Common myeloid progenitor, CD34-positive (primary cell): Measurements from ENCODE around the gene MCFD2.

Experiments used
- CTCF ChIA-PET: fragments of 350-600 bp; sonication (Branson Sonifier 250); formaldehyde crosslinking; loops from one replicate; lab custom pipeline; 2021; ENCODE audit warnings: antibody characterized with exemption; lab: Charles Lee
- POLR2A ChIA-PET: fragments of 350-600 bp; sonication (Branson Sonifier 250); formaldehyde crosslinking; loops from one replicate; lab custom pipeline; 2021; ENCODE audit warnings: antibody characterized with exemption; lab: Charles Lee
- DNase-seq, 3 donors: peaks; one replicate each; pipeline versions ENCODE4 v3.0.0 to v3.0.0-alpha.2; 2013
- H3K27ac ChIP-seq, 2 experiments: 1 replicate in 1 of 2; 2 replicates in 1 of 2; pipeline ENCODE4 v1.7.0; 2013; ENCODE audit warnings: inconsistent platforms in 2 of 2, low read length in 2 of 2, mild to moderate bottlenecking in 2 of 2, low read depth in 1 of 2, moderate library complexity in 1 of 2; ENCODE audit not compliant: severe bottlenecking in 2 of 2, insufficient read depth in 1 of 2, poor library complexity in 1 of 2
- H3K27me3 ChIP-seq, 5 experiments: replicated peaks in 2 of 5; 1 replicate in 3 of 5; 2 replicates in 2 of 5; pipeline versions ENCODE4 v1.6.1 to v1.7.0; 2013; ENCODE audit warnings: low read length in 4 of 5, mild to moderate bottlenecking in 2 of 5, moderate library complexity in 2 of 5, inconsistent platforms in 1 of 5; ENCODE audit not compliant: insufficient read depth in 5 of 5, control insufficient read depth in 4 of 5
- H3K36me3 ChIP-seq, 4 experiments: 1 replicate in 2 of 4; 2 replicates in 2 of 4; pipeline versions ENCODE4 v1.6.1 to v1.7.0; 2013; ENCODE audit warnings: low read length in 3 of 4, control low read depth in 1 of 4, mild to moderate bottlenecking in 1 of 4; ENCODE audit not compliant: control insufficient read depth in 4 of 4, insufficient read depth in 4 of 4
- H3K4me1 ChIP-seq, 4 experiments: 1 replicate in 3 of 4; 2 replicates in 1 of 4; pipeline versions ENCODE4 v1.6.1 to v1.7.1; 2013; ENCODE audit warnings: low read length in 3 of 4, mild to moderate bottlenecking in 3 of 4, control low read depth in 1 of 4, inconsistent platforms in 1 of 4, moderate library complexity in 1 of 4; ENCODE audit not compliant: control insufficient read depth in 4 of 4, insufficient read depth in 4 of 4; ENCODE audit errors: control extremely low read depth in 1 of 4
- H3K4me3 ChIP-seq, 7 experiments: 1 replicate in 4 of 7; 2 replicates in 3 of 7; pipeline versions ENCODE4 v1.5.1 to v1.7.0; 2013; ENCODE audit warnings: mild to moderate bottlenecking in 7 of 7, low read length in 6 of 7, moderate library complexity in 6 of 7, inconsistent platforms in 2 of 7, low read depth in 2 of 7, control low read depth in 1 of 7; ENCODE audit not compliant: insufficient read depth in 4 of 7, control insufficient read depth in 1 of 7; ENCODE audit errors: extremely low read depth in 1 of 7
- H3K9me3 ChIP-seq, 5 experiments: 1 replicate in 4 of 5; 2 replicates in 1 of 5; pipeline versions ENCODE4 v1.6.1 to v1.7.1; 2013; ENCODE audit warnings: low read length in 4 of 5, mild to moderate bottlenecking in 2 of 5, inconsistent platforms in 1 of 5, low read depth in 1 of 5, moderate library complexity in 1 of 5; ENCODE audit not compliant: control insufficient read depth in 4 of 5, insufficient read depth in 2 of 5; ENCODE audit errors: control extremely low read depth in 1 of 5
- WGBS: methylation state at CpG from one replicate; pipeline ENCODE4 v1.1.5; 2013; ENCODE audit not compliant: insufficient coverage; 5-methylcytosine and 5-hydroxymethylcytosine counted together

Gene MCFD2

DNA sequence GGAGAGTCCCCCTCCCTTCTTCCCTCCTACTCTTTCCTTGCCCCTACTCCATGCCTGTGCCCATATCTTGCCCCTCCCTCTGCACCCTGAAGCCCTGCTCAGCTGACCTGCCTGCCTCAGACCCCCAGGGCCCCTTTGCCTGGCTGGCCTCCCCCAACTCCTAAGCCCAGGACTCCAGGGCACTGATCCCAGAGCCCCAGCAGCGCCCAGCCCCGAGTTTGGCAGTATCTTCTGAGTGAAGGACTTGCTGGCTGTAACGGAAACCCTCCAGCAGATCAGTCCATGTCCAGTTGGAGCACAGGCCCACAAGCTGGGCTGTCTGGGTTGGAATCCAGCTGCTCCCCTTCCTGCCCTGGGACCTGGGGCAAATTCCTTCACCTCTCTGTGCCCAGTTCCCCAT lies 46.0 kb downstream of the MCFD2 start:
- no peak for DNase-seq
- 84% methylated on average over 3 of the region's 3 CpGs for WGBS

DNA sequence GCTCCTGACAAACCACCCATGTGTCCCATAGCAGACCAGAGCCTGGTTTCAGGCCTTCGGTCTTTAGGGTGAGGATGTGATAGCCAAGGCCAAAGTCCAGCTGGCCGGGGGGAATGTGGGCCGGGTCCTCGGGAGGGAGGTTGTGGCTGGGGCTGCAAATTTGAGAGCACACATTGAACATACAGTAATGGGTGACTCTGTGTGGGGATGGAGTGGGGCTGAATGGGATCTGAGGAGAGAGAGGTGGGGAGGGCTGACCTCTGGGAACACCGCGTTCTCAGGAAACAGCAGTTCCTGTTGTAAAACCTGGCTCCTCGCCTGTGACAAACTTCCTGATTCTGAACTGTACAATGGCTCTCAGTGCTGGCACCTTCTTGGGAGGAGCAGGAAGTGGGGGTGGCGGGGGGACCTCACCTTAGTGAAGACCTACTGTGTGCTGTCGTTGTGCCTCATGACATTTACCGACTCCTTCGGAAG lies 48.8 kb downstream of the MCFD2 start:
- POLR2A ChIA-PET: interaction anchor here (0.7 kb wide), 2 partner anchors 118 to 145 kb away, joined by 3 read pairs; no protein-coding TSS in a partner anchor
- Histone ChIP-seq H3K36me3 (no peaks in the 10 kb centered on the region), H3K4me1 (peaks cover 0 to 25% (median 14%) of the 10 kb centered on the region in 4 experiments), H3K9me3 (peaks cover 0 to 18% (median 10%) of the 10 kb centered on the region in 5 experiments), H3K4me3 (no peak overlapping the region), H3K27ac (no peak overlapping the region), H3K27me3 (no peaks in the 10 kb centered on the region)
- CTCF ChIA-PET: interaction anchor here (0.8 to 2.4 kb wide), 10 partner anchors 9 to 217 kb away, joined by 3 to 7 read pairs (median 5); no protein-coding TSS in a partner anchor
- WGBS: 26% methylated on average over 7 of the region's 11 CpGs
- DNase-seq: peak; percentile 57 to 69 (median 65)

More for the DNA sequence above, 46.0 kb downstream of the MCFD2 start:
- ChIA-PET POLR2A (no interaction called here), CTCF (interaction anchor here (1.4 kb wide), 2 partner anchors 94 to 234 kb away, joined by 4 read pairs; no protein-coding TSS in a partner anchor)
- H3K4me3 ChIP-seq: no peak overlapping the region
- H3K9me3 ChIP-seq: peaks cover 0 to 13% (median 5%) of the 10 kb centered on the region in 5 experiments
- peaks cover 0 to 34% (median 18%) of the 10 kb centered on the region in 4 experiments for H3K4me1 ChIP-seq
- H3K27ac ChIP-seq: no peak overlapping the region
- no peaks in the 10 kb centered on the region for H3K27me3 ChIP-seq
- no peaks in the 10 kb centered on the region for H3K36me3 ChIP-seq

GRCh38 chr2:46865181-46865970 lies 50.2 kb downstream of the MCFD2 start:
- no peaks in the 10 kb centered on the region for H3K36me3 ChIP-seq
- no peak overlapping the region for H3K27ac ChIP-seq
- H3K4me3 ChIP-seq: no peak overlapping the region
- POLR2A ChIA-PET: interaction anchor here (0.6 kb wide), 1 partner anchor 84 kb away, joined by 3 read pairs; no protein-coding TSS in a partner anchor
- peaks cover 0 to 25% (median 14%) of the 10 kb centered on the region in 4 experiments for H3K4me1 ChIP-seq
- DNase-seq: no peak
- CTCF ChIA-PET: interaction anchor here (1.1 to 2.4 kb wide), 6 partner anchors 11 to 215 kb away, joined by 3 to 7 read pairs (median 5); no protein-coding TSS in a partner anchor
- no peaks in the 10 kb centered on the region for H3K27me3 ChIP-seq
- H3K9me3 ChIP-seq: peaks cover 0 to 18% (median 10%) of the 10 kb centered on the region in 5 experiments
- WGBS: 83% methylated on average over 5 of the region's 7 CpGs

- peaks cover 0 to 18% (median 10%) of the 10 kb centered on the region in 5 experiments for H3K9me3 ChIP-seq
- H3K27me3 ChIP-seq: no peaks in the 10 kb centered on the region
- H3K36me3 ChIP-seq: no peaks in the 10 kb centered on the region
- H3K4me1 ChIP-seq: peaks cover 0 to 25% (median 14%) of the 10 kb centered on the region in 4 experiments
- no peak overlapping the region for H3K4me3 ChIP-seq
- no peak overlapping the region for H3K27ac ChIP-seq
- ChIA-PET POLR2A (no interaction called here), CTCF (interaction anchor here (0.8 to 1.9 kb wide), 4 partner anchors 12 to 22 kb away, joined by 3 to 5 read pairs (median 4); no protein-coding TSS in a partner anchor)
- no peak for DNase-seq
- 67% methylated on average over 1 of the region's 1 CpG for WGBS
Measured at GRCh38 chr2:46863882-46864281, 51.7 kb downstream of the MCFD2 start.

DNA sequence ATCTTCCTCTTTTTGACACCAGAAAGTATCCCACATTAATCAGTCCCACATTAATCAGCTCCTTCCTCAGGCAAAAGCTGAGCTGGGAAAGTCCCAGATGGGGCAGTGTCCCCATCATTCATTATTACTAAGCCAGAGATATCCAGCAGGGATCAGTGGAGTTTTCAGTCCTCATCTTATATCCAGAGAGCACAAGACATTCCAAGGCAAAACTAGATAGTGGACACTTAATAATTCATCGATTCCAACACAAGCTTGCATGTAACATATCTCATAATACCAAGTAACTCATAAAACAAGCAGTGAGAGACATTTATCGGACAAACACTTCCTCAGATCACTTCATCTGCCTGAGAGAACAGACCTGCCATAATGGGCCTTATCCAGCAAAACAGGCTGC lies 53.1 kb downstream of the MCFD2 start:
- no peaks in the 10 kb centered on the region for H3K36me3 ChIP-seq
- H3K9me3 ChIP-seq: peaks cover 0 to 18% (median 10%) of the 10 kb centered on the region in 5 experiments
- CTCF ChIA-PET: interaction anchor here (0.7 to 1.9 kb wide), 5 partner anchors 9 to 200 kb away, joined by 3 to 5 read pairs (median 3); no protein-coding TSS in a partner anchor
- 100% methylated on average over 1 of the region's 2 CpGs for WGBS
- no peaks in the 10 kb centered on the region for H3K27me3 ChIP-seq
- H3K4me1 ChIP-seq: peaks cover 0 to 15% (median 11%) of the 10 kb centered on the region in 4 experiments
- no peak overlapping the region for H3K27ac ChIP-seq
- DNase-seq: no peak
- POLR2A ChIA-PET: interaction anchor here (0.6 kb wide), 1 partner anchor 16 kb away, joined by 3 read pairs; no protein-coding TSS in a partner anchor
- no peak overlapping the region for H3K4me3 ChIP-seq

- Histone ChIP-seq H3K36me3 (no peaks in the 10 kb centered on the region), H3K9me3 (peaks cover 0 to 18% (median 10%) of the 10 kb centered on the region in 5 experiments), H3K27ac (no peak overlapping the region), H3K27me3 (no peaks in the 10 kb centered on the region), H3K4me3 (no peak overlapping the region), H3K4me1 (peaks cover 0 to 10% (median 8%) of the 10 kb centered on the region in 4 experiments)
- WGBS: 95% methylated on average over 6 of the region's 6 CpGs
- DNase-seq: no peak
- CTCF ChIA-PET: interaction anchor here (0.5 to 1.9 kb wide), 4 partner anchors 8 to 884 kb away, joined by 3 to 5 read pairs (median 4); no protein-coding TSS in a partner anchor
- POLR2A ChIA-PET: interaction anchor here (0.6 kb wide), 1 partner anchor 17 kb away, joined by 3 read pairs; no protein-coding TSS in a partner anchor
Measured at GRCh38 chr2:46861916-46862315, 53.7 kb downstream of the MCFD2 start.
